Neural progenitor cell (in vitro differentiated cells): Measurements from ENCODE around the gene PRR7.

Experiments used
- EZH2 ChIP-seq: fragments of 200-600 bp; sonication (generic); IDR thresholded peaks from 2 replicates; pipeline ENCODE4 v1.6.1; 2017; ENCODE audit warnings: antibody characterized with exemption, mild to moderate bottlenecking, moderate library complexity
- EZH2phosphoT487 ChIP-seq: fragments of 200-600 bp; sonication (generic); IDR thresholded peaks from 2 replicates; pipeline ENCODE4 v1.6.1; 2017; ENCODE audit warnings: antibody characterized with exemption
- TF ChIP-seq, protein P1 (sequence below): fragments of 200-600 bp; sonication (generic); IDR thresholded peaks from 2 replicates; pipeline ENCODE4 v1.5.1; 2017; ENCODE audit warnings: antibody characterized with exemption, mild to moderate bottlenecking

DNA sequence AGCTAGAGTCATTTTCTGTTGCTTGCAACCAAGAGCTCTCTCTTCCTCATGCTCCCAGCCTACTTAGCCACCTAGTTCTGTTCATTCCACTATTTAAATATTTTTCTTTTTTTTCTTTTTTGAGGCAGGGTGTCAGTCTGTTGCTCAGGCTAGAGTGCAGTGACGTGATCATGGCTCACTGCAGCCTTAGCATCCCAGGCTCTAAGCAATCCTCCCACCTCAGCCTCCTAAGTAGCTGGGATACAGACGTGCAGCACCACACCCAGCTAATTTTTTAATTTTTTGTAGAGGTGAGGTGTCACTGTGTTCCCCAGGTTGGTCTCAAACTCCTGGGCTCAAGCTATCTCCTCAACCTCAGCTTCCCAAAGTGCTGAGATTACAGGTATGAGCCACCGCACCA is 32.1 kb upstream of the PRR7 start:
- TF ChIP-seq EZH2 (no peak), EZH2phosphoT487 (no peak)
- TF ChIP-seq, protein P1, sequence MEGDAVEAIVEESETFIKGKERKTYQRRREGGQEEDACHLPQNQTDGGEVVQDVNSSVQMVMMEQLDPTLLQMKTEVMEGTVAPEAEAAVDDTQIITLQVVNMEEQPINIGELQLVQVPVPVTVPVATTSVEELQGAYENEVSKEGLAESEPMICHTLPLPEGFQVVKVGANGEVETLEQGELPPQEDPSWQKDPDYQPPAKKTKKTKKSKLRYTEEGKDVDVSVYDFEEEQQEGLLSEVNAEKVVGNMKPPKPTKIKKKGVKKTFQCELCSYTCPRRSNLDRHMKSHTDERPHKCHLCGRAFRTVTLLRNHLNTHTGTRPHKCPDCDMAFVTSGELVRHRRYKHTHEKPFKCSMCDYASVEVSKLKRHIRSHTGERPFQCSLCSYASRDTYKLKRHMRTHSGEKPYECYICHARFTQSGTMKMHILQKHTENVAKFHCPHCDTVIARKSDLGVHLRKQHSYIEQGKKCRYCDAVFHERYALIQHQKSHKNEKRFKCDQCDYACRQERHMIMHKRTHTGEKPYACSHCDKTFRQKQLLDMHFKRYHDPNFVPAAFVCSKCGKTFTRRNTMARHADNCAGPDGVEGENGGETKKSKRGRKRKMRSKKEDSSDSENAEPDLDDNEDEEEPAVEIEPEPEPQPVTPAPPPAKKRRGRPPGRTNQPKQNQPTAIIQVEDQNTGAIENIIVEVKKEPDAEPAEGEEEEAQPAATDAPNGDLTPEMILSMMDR = no peak
